Thoracic aorta (tissue), 2 donors: ENCODE measurements around the gene ZNF586. TPM values are rescaled to one million over a fixed set of nuclear protein-coding genes. Genes with fewer than 3 reads are reported as not detected.

ENCODE experiments used
- ATAC-seq: fragments of 150-250 bp; one replicate; pipeline ENCODE4 v1.8.0; 2017; ENCODE audit warnings: low read depth; ENCODE audit not compliant: insufficient number of reproducible peaks, low FRiP score
- DNase-seq: peaks from one replicate; pipeline ENCODE4 v3.0.0-alpha.2; 2020; ENCODE audit warnings: low spot score
- H3K27ac ChIP-seq, 2 donors: fragments of 200-600 bp; sonication (generic); 1 replicate in 1 of 2; 2 replicates in 1 of 2; pipeline ENCODE4 v1.5.1; 2016; ENCODE audit warnings: mild to moderate bottlenecking in 2 of 2, moderate library complexity in 2 of 2
- H3K27me3 ChIP-seq: fragments of 200-600 bp; sonication (generic); replicated peaks from 2 replicates; pipeline ENCODE4 v1.6.0; 2016; ENCODE audit warnings: mild to moderate bottlenecking; ENCODE audit not compliant: insufficient read depth
- H3K36me3 ChIP-seq: fragments of 200-600 bp; sonication (generic); one replicate; pipeline ENCODE4 v1.5.1; 2016
- H3K4me1 ChIP-seq, 2 donors: fragments of 200-600 bp; sonication (generic); 1 replicate in 1 of 2; 2 replicates in 1 of 2; pipeline versions ENCODE4 v1.5.1 to v1.6.0; 2016; ENCODE audit warnings: low read depth in 2 of 2, mild to moderate bottlenecking in 1 of 2; ENCODE audit not compliant: control insufficient read depth in 1 of 2
- H3K4me3 ChIP-seq: fragments of 200-600 bp; sonication (generic); 2 replicates; pipeline ENCODE4 v1.5.1; 2016; ENCODE audit warnings: mild to moderate bottlenecking
- H3K9me3 ChIP-seq: fragments of 200-600 bp; sonication (generic); 2 replicates; pipeline ENCODE4 v1.5.1; 2016
- total RNA-seq, 2 donors: library from RNA; depleted of rRNA; stranded (reverse); fragments of >200 nt; gene quantifications; one replicate each; pipeline versions ENCODE4 v1.1.0 to v1.2.3, GENCODE V29; 2016
- TF ChIP-seq, protein P1 (sequence below): fragments of 200-600 bp; sonication (generic); IDR thresholded peaks from one replicate; pipeline ENCODE4 v1.5.1; 2019; ENCODE audit warnings: antibody characterized with exemption

Gene ZNF586
- total RNA-seq, 2 donors from 2014 or later = 8.7 to 15.4 TPM

DNA sequence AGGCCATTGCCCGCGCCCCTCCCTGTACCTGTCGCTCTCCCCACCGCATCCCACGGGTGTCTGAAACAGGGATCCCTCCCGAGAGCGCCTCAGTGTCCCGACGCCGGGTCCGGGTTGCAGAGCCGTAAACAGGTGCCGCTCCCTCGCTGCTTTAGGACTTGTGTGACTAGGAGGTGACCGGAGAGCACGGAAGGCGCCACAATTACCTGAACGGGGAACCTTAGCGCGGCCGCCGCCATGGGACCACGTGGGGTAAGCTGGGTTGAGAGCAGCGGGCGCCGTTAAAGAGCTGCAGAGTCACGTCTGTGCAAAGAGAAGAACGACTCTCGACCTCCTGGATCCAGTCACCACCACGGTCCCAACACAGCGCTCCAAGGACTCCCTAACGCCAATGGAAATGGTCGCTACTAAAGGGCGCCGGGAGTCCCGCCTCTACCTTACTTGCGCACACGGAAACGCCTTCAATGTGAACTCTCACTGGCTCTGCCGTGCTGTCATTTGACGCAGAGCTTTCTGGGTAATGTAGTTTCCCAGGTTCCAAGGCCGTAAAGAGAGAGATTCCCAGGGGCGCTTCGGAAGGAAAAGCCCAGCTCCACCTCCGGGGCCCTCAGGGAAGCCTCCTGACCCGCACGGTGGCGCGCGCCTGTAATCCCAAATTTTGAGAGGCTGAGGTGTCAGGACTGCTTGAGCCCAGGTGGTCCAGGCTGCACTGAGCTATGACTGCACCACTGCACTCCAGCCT is 45.2 kb downstream of the ZNF586 start, which contains the start of gene ZNF552:
TSS of gene ZNF552 (minus strand) at position 409 of the 742 bp plus-strand sequence. CDS start at position 239, 170 bp downstream.
- TF ChIP-seq, protein P1, sequence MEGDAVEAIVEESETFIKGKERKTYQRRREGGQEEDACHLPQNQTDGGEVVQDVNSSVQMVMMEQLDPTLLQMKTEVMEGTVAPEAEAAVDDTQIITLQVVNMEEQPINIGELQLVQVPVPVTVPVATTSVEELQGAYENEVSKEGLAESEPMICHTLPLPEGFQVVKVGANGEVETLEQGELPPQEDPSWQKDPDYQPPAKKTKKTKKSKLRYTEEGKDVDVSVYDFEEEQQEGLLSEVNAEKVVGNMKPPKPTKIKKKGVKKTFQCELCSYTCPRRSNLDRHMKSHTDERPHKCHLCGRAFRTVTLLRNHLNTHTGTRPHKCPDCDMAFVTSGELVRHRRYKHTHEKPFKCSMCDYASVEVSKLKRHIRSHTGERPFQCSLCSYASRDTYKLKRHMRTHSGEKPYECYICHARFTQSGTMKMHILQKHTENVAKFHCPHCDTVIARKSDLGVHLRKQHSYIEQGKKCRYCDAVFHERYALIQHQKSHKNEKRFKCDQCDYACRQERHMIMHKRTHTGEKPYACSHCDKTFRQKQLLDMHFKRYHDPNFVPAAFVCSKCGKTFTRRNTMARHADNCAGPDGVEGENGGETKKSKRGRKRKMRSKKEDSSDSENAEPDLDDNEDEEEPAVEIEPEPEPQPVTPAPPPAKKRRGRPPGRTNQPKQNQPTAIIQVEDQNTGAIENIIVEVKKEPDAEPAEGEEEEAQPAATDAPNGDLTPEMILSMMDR = no peak
- ATAC-seq = peak; percentile 91

DNA sequence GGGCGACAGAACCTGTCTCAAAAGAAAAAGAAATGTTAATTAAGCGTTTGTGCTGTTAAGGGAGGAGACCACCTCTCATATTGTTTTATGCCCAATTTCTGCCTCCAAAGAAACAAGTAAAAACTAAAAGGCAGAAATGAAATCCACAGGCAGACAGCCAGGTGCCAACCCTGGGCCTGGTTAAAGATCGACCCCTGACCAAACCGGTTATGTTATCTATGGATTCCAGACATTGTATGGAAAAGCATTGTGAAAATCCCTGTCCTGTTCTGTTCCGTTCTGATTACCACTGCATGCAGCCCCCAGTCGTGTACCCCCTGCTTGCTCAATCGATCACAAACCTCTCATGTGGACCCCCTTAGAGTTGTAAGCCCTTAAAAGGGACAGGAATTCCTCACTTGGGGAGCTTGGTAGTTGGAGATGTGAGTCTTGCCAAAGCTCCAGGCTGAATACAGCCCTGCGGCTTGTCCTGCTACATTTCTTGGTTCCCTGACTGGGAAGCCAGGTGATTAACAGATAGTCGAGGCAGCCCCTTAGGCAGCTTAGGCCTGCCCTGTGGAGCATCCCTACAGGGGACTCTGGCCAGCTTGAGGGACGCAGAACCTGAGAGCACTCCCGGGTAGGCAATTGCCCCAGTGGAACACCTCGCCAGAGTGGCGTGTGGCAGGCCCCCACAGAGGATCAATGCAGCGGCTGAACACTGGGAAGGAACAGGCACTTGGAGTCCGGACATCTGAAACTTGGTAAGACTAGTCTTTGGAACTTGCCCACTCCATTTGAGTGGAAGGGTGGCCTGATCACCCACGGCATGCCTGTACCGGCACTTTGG is 46.0 kb downstream of the ZNF586 start:
- DNase-seq (no peak), ATAC-seq (no peak)

More for the DNA sequence above, 45.2 kb downstream of the ZNF586 start, which contains the start of gene ZNF552:
- no peaks in the 10 kb centered on the region for H3K9me3 ChIP-seq
- H3K27me3 ChIP-seq = no peaks in the 10 kb centered on the region
- peak within 1 kb of the TSS; percentile 30 to 72 for H3K27ac ChIP-seq
- H3K4me1 ChIP-seq = peaks cover 7 to 26% of the 10 kb centered on the region in 2 donors
- H3K4me3 ChIP-seq = peak within 1 kb of the TSS; percentile 88
- no peaks in the 10 kb centered on the region for H3K36me3 ChIP-seq
- peak; percentile 69 for DNase-seq

DNA sequence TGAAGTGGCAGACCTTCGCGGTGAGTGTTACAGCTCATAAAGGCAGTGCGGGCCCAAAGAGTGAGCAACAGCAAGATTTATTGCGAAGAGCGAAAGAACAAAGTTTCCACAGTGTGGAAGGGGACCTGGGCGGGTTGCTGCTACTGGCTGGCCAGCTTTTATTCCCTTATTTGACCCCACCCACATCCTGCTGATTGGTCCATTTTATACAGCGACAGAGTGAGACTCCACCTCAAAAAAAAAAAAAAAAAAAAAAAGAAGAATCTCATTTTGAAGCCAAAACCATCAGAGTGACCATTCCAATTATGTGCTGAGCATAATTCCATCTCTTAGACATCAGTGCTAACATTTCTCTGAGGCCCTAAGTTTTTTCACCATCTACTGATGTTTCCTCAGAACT is 47.2 kb downstream of the ZNF586 start:
- Histone ChIP-seq H3K27ac (no peak overlapping the region), H3K9me3 (no peaks in the 10 kb centered on the region), H3K36me3 (no peaks in the 10 kb centered on the region), H3K27me3 (no peaks in the 10 kb centered on the region), H3K4me3 (no peak overlapping the region), H3K4me1 (peaks cover 17 to 34% of the 10 kb centered on the region in 2 donors)
- no peak for ATAC-seq
- TF ChIP-seq, protein P1 = no peak
- no peak for DNase-seq

More for the DNA sequence above, 46.0 kb downstream of the ZNF586 start:
- TF ChIP-seq, protein P1 = no peak
- Histone ChIP-seq H3K27me3 (no peaks in the 10 kb centered on the region), H3K36me3 (no peaks in the 10 kb centered on the region), H3K4me1 (peaks cover 11 to 29% of the 10 kb centered on the region in 2 donors), H3K27ac (peak overlapping the region; percentile 30 to 72), H3K4me3 (peak overlapping the region; percentile 88), H3K9me3 (no peaks in the 10 kb centered on the region)

DNA sequence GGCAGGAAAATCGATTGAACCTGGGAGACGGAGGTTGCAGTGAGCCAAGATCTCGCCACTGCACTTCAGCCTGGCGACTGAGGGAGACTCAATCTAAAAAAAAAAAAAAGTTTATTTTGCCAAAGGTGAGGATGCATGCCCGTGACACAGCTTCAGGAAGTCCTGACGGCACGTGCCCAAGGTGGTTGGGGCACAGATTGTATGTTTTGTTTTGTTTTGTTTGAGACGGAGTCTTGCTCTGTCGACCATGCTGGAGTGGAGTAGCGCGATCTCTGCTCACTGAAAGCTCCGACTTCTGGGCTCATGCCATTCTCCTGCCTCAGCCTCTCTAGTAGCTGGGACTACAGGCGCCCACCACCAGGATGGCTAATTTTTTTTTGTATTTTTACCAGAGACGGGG is 48.5 kb downstream of the ZNF586 start:
- Histone ChIP-seq H3K4me1 (peaks cover 13 to 24% of the 10 kb centered on the region in 2 donors), H3K9me3 (no peaks in the 10 kb centered on the region), H3K27me3 (no peaks in the 10 kb centered on the region), H3K27ac (no peak overlapping the region), H3K36me3 (no peaks in the 10 kb centered on the region), H3K4me3 (no peak overlapping the region)
- TF ChIP-seq, protein P1 = no peak
- no peak for ATAC-seq
- no peak for DNase-seq

DNA sequence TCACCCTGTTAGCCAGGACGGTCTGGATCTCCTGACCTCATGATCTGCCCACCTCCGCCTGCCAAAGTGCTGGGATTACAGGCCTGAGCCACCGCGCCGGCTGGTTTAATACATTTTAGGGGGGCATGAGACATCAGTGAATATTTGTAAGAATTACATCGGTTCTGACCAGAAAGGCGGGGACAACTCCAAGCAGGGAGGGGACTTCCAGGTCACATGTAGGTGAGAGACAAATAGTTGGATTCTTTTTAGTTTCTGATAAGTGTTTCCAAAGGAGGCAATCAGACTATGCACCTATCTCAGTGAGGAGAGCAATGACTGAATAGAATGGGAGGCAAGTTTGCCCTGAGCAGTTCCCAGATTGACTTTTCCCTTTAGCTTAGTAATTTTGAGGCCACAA is 48.9 kb downstream of the ZNF586 start:
- no peaks in the 10 kb centered on the region for H3K36me3 ChIP-seq
- TF ChIP-seq, protein P1 = no peak
- ATAC-seq (no peak), DNase-seq (no peak)
- H3K27me3 ChIP-seq = no peaks in the 10 kb centered on the region
- H3K4me1 ChIP-seq = peaks cover 13 to 23% of the 10 kb centered on the region in 2 donors
- H3K4me3 ChIP-seq = no peak overlapping the region
- H3K9me3 ChIP-seq = no peaks in the 10 kb centered on the region
- no peak overlapping the region for H3K27ac ChIP-seq
